Diencephalon (tissue), 1 donor: Measurements from ENCODE around the gene ANKRD13D. TPM values are rescaled to one million over a fixed set of nuclear protein-coding genes. Genes with fewer than 3 reads are reported as not detected.

Experiments used
- total RNA-seq: library from RNA; depleted of rRNA; stranded (reverse); fragments of >200 nt; gene quantifications from one replicate; pipeline ENCODE4 v1.2.3, GENCODE V29; 2014

Gene ANKRD13D
- 57.7 TPM for total RNA-seq

GRCh38 chr11:67289226-67289650 lies at the start of gene ANKRD13D:
ANKRD13D (plus strand) TSS chr11:67289303; CDS start chr11:67289461, 158 bp downstream.

GRCh38 chr11:67266449-67267187 lies 22.5 kb upstream of the ANKRD13D start, which contains the start of gene GRK2:
GRK2 (plus strand) TSS chr11:67266473; CDS start chr11:67266700, 227 bp downstream.

GRCh38 chr11:67303132-67303834 lies 14.2 kb downstream of the ANKRD13D start, which contains the start of gene SSH3:
SSH3 (plus strand) TSS chr11:67303530; CDS start chr11:67303626, 96 bp downstream.

Other genes starting within 250 kb of the ANKRD13D start
- gene RHOD, start 232.5 kb upstream of the ANKRD13D start, total RNA-seq = 0.23 TPM
- gene KDM2A, start 170.0 kb upstream of the ANKRD13D start, total RNA-seq = 52.4 TPM
- gene GRK2, start 22.8 kb upstream of the ANKRD13D start, total RNA-seq = 53.3 TPM
- 4.6 TPM for gene SSH3, start 14.2 kb downstream of the ANKRD13D start, total RNA-seq
- 4.2 TPM for gene POLD4, start 64.2 kb downstream of the ANKRD13D start, total RNA-seq
- gene CLCF1, start 84.3 kb downstream of the ANKRD13D start, total RNA-seq = not detected
- gene RAD9A, start 102.7 kb downstream of the ANKRD13D start, total RNA-seq = 15.5 TPM
- gene PPP1CA, start 112.6 kb downstream of the ANKRD13D start, total RNA-seq = 65.0 TPM
- 0.46 TPM for gene TBC1D10C, start 114.8 kb downstream of the ANKRD13D start, total RNA-seq
- 0.23 TPM for gene CARNS1, start 126.4 kb downstream of the ANKRD13D start, total RNA-seq
- gene RPS6KB2, start 139.2 kb downstream of the ANKRD13D start, total RNA-seq = 12.9 TPM
- gene PTPRCAP, start 148.4 kb downstream of the ANKRD13D start, total RNA-seq = not detected
- 28.8 TPM for gene CORO1B, start 154.2 kb downstream of the ANKRD13D start, total RNA-seq
- not detected for gene GPR152, start 163.4 kb downstream of the ANKRD13D start, total RNA-seq
- gene CABP4, start 166.1 kb downstream of the ANKRD13D start, total RNA-seq = 0.23 TPM
- 9.5 TPM for gene TMEM134, start 179.9 kb downstream of the ANKRD13D start, total RNA-seq
- 53.7 TPM for gene AIP, start 193.7 kb downstream of the ANKRD13D start, total RNA-seq
- 81.7 TPM for gene PITPNM1, start 216.1 kb downstream of the ANKRD13D start, total RNA-seq
- gene CDK2AP2, start 218.9 kb downstream of the ANKRD13D start, total RNA-seq = 9.5 TPM
- not detected for gene CABP2, start 234.1 kb downstream of the ANKRD13D start, total RNA-seq